SK-N-SH (cell line): ENCODE data around the gene IL10RB.

ENCODE experiments used
- CTCF ChIP-seq: fragments of 200-600 bp; sonication (generic); IDR thresholded peaks from 2 replicates; pipeline ENCODE4 v1.6.1; 2017; ENCODE audit warnings: antibody characterized with exemption, mild to moderate bottlenecking, moderate library complexity
- EZH2phosphoT487 ChIP-seq: fragments of 200-600 bp; sonication (generic); IDR thresholded peaks from 2 replicates; pipeline ENCODE4 v1.6.1; 2017; ENCODE audit warnings: low read depth, mixed run types, mild to moderate bottlenecking, antibody characterized with exemption, moderate library complexity, borderline replicate concordance
- GABPA ChIP-seq: IDR thresholded peaks from 2 replicates; pipeline ENCODE4 v1.4.0; 2012; ENCODE audit warnings: low read depth, mild to moderate bottlenecking
- POLR2AphosphoS5 ChIP-seq: IDR thresholded peaks from 2 replicates; pipeline ENCODE4 v1.6.1; 2012; ENCODE audit warnings: low read depth, low read length
- RAD21 ChIP-seq: IDR thresholded peaks from 2 replicates; pipeline ENCODE4 v1.6.1; 2012; ENCODE audit warnings: mild to moderate bottlenecking, low read length
- SMC3 ChIP-seq: IDR thresholded peaks from 2 replicates; pipeline ENCODE4 v1.6.1; 2012; ENCODE audit warnings: low read depth, low read length, improper control_type of control experiment
- USF2 ChIP-seq: fragments of 150-350 bp; IDR thresholded peaks from 2 replicates; pipeline ENCODE4 v1.6.1; 2017; ENCODE audit warnings: antibody characterized with exemption, low read length, low read depth, borderline replicate concordance

- TF ChIP-seq SMC3 (no peak), POLR2AphosphoS5 (no peak), RAD21 (no peak), CTCF (no peak), EZH2phosphoT487 (no peak), GABPA (no peak), USF2 (no peak)
Measured at GRCh38 chr21:33257094-33257803, 8.9 kb upstream of the IL10RB start.
